Effector CD4-positive, alpha-beta T cell (primary cell): ENCODE measurements around the gene EBNA1BP2.
"Not testable (repeated sequence)": the region's sequence is repeated elsewhere in the genome, so short reads cannot be mapped to it uniquely, and the experiment has no call there.

Source experiments
- DNase-seq: peaks from one replicate; pipeline ENCODE4 v3.0.0-alpha.2; 2020
- total RNA-seq: gene quantifications from one replicate; lab custom pipeline; 2026; lab: John Stamatoyannopoulos, UW

The EBNA1BP2 gene
- total RNA-seq, result 14.8 reads per million, percentile 40 among the genes with 10 or more reads in this experiment

- peak; percentile 87 for DNase-seq
Measured at GRCh38 chr1:43171876-43172526, at the start of gene EBNA1BP2, which contains the start of gene CFAP57. TSS of gene EBNA1BP2 (minus strand) at chr1:43172290. CDS start at chr1:43172118, 172 bp downstream. TSS of gene CFAP57 (plus strand) at chr1:43172330. CDS start at chr1:43172754, 424 bp downstream.

GRCh38 chr1:43221797-43222196 is 49.7 kb upstream of the EBNA1BP2 start:
- DNase-seq, result no peak

GRCh38 chr1:43220905-43221778 is 49.1 kb upstream of the EBNA1BP2 start:
- DNase-seq, result no peak

GRCh38 chr1:43217747-43218146 is 45.7 kb upstream of the EBNA1BP2 start:
- DNase-seq, result no peak

- no peak for DNase-seq
Measured at GRCh38 chr1:43214501-43215444, 42.7 kb upstream of the EBNA1BP2 start.

GRCh38 chr1:43208277-43208676 is 36.2 kb upstream of the EBNA1BP2 start:
- DNase-seq, result not testable (repeated sequence)

GRCh38 chr1:43207229-43207853 is 35.3 kb upstream of the EBNA1BP2 start:
- DNase-seq, result no peak

- no peak for DNase-seq
Measured at GRCh38 chr1:43206600-43207228, 34.6 kb upstream of the EBNA1BP2 start.

GRCh38 chr1:43205671-43206070 is 33.6 kb upstream of the EBNA1BP2 start:
- no peak for DNase-seq

- DNase-seq, result no peak
Measured at GRCh38 chr1:43204394-43204793, 32.3 kb upstream of the EBNA1BP2 start.

GRCh38 chr1:43203859-43204258 is 31.8 kb upstream of the EBNA1BP2 start:
- DNase-seq, result no peak

- no peak for DNase-seq
Measured at GRCh38 chr1:43199093-43199726, 27.1 kb upstream of the EBNA1BP2 start.

GRCh38 chr1:43197343-43198127 is 25.4 kb upstream of the EBNA1BP2 start:
- DNase-seq, result no peak

- no peak for DNase-seq
Measured at GRCh38 chr1:43194509-43194908, 22.4 kb upstream of the EBNA1BP2 start.

GRCh38 chr1:43188106-43188505 is 16.0 kb upstream of the EBNA1BP2 start:
- no peak for DNase-seq

GRCh38 chr1:43184995-43185394 is 12.9 kb upstream of the EBNA1BP2 start:
- DNase-seq, result no peak

- DNase-seq, result no peak
Measured at GRCh38 chr1:43184388-43184787, 12.3 kb upstream of the EBNA1BP2 start.

- DNase-seq, result no peak
Measured at GRCh38 chr1:43177691-43178090, 5.6 kb upstream of the EBNA1BP2 start.

GRCh38 chr1:43174873-43175272 is 2.8 kb upstream of the EBNA1BP2 start:
- no peak for DNase-seq

GRCh38 chr1:43172527-43172972 is 460 bp upstream of the EBNA1BP2 start:
- peak; percentile 78 for DNase-seq
